Neural progenitor cell (in vitro differentiated cells): Measurements from ENCODE around the gene CTSS. TPM values are rescaled to one million over a fixed set of nuclear protein-coding genes. Genes with fewer than 3 reads are reported as not detected.
A peak's percentile ranks its signal among the peaks of the same experiment; 100 is the strongest.

Experiments
- DNase-seq: peaks from one replicate; pipeline ENCODE4 v3.0.0-alpha.2; 2016; ENCODE audit warnings: low spot score
- H2AFZ ChIP-seq: fragments of 200-600 bp; sonication (generic); replicated peaks from 2 replicates; pipeline ENCODE4 v1.6.1; 2016; ENCODE audit warnings: antibody characterized with exemption
- H3F3A ChIP-seq: fragments of 200-600 bp; sonication (generic); 2 replicates; pipeline ENCODE4 v1.6.1; 2016; ENCODE audit warnings: antibody characterized with exemption, low read depth
- H3K27ac ChIP-seq: fragments of 200-600 bp; sonication (generic); 2 replicates; pipeline ENCODE4 v1.5.1; 2016; ENCODE audit warnings: mild to moderate bottlenecking
- H3K27me3 ChIP-seq: fragments of 200-600 bp; sonication (generic); 2 replicates; pipeline ENCODE4 v1.6.1; 2016; ENCODE audit warnings: mild to moderate bottlenecking, moderate library complexity
- H3K36me3 ChIP-seq: fragments of 200-600 bp; sonication (generic); 2 replicates; pipeline ENCODE4 v1.5.1; 2016
- H3K4me1 ChIP-seq: fragments of 200-600 bp; sonication (generic); 2 replicates; pipeline ENCODE4 v1.6.1; 2016; ENCODE audit warnings: mixed run types
- H3K4me2 ChIP-seq: fragments of 200-600 bp; sonication (generic); 2 replicates; pipeline ENCODE4 v1.6.1; 2016
- H3K4me3 ChIP-seq: fragments of 200-600 bp; sonication (generic); 2 replicates; pipeline ENCODE4 v1.5.1; 2016
- H3K79me2 ChIP-seq: fragments of 200-600 bp; sonication (generic); 2 replicates; pipeline ENCODE4 v1.6.1; 2016; ENCODE audit warnings: low read depth
- H3K9ac ChIP-seq: fragments of 200-600 bp; sonication (generic); 2 replicates; pipeline ENCODE4 v1.6.1; 2016
- H3K9me3 ChIP-seq: fragments of 200-600 bp; sonication (generic); 2 replicates; pipeline ENCODE4 v1.5.1; 2016; ENCODE audit warnings: low read depth
- H4K20me1 ChIP-seq: fragments of 200-600 bp; sonication (generic); 2 replicates; pipeline ENCODE4 v1.6.1; 2016; ENCODE audit warnings: low read depth
- H3K27ac Mint-ChIP-seq: 3 replicates; pipeline ENCODE4 v1.8.0; 2021; ENCODE audit warnings: mixed read lengths
- H3K27me3 Mint-ChIP-seq: 2 replicates; pipeline ENCODE4 v1.8.0; 2022; ENCODE audit warnings: low read depth, mild to moderate bottlenecking, inconsistent platforms, moderate library complexity, mixed read lengths; ENCODE audit not compliant: insufficient read depth
- H3K36me3 Mint-ChIP-seq: 3 replicates; pipeline ENCODE4 v1.8.0; 2021; ENCODE audit warnings: mixed read lengths
- H3K4me1 Mint-ChIP-seq: 3 replicates; pipeline ENCODE4 v1.8.0; 2021; ENCODE audit warnings: mixed read lengths
- H3K4me3 Mint-ChIP-seq: 3 replicates; pipeline ENCODE4 v1.8.0; 2021; ENCODE audit warnings: mild to moderate bottlenecking, moderate library complexity, mixed read lengths
- H3K9me3 Mint-ChIP-seq: 3 replicates; pipeline ENCODE4 v1.8.0; 2020; ENCODE audit warnings: mixed read lengths
- CTCF ChIP-seq: fragments of 200-600 bp; sonication (generic); IDR thresholded peaks from 2 replicates; pipeline ENCODE4 v1.5.1; 2017; ENCODE audit warnings: antibody characterized with exemption, mild to moderate bottlenecking
- EZH2 ChIP-seq: fragments of 200-600 bp; sonication (generic); IDR thresholded peaks from 2 replicates; pipeline ENCODE4 v1.6.1; 2017; ENCODE audit warnings: antibody characterized with exemption, mild to moderate bottlenecking, moderate library complexity
- EZH2phosphoT487 ChIP-seq: fragments of 200-600 bp; sonication (generic); IDR thresholded peaks from 2 replicates; pipeline ENCODE4 v1.6.1; 2017; ENCODE audit warnings: antibody characterized with exemption
- total RNA-seq: library from RNA; depleted of rRNA; stranded (reverse); fragments of >200 nt; gene quantifications from 2 replicates; pipeline ENCODE4 v1.2.3, GENCODE V29; 2015; ENCODE audit warnings: low replicate concordance

Gene CTSS
- total RNA-seq, 1 donor from 2014 or later: not detected

DNA sequence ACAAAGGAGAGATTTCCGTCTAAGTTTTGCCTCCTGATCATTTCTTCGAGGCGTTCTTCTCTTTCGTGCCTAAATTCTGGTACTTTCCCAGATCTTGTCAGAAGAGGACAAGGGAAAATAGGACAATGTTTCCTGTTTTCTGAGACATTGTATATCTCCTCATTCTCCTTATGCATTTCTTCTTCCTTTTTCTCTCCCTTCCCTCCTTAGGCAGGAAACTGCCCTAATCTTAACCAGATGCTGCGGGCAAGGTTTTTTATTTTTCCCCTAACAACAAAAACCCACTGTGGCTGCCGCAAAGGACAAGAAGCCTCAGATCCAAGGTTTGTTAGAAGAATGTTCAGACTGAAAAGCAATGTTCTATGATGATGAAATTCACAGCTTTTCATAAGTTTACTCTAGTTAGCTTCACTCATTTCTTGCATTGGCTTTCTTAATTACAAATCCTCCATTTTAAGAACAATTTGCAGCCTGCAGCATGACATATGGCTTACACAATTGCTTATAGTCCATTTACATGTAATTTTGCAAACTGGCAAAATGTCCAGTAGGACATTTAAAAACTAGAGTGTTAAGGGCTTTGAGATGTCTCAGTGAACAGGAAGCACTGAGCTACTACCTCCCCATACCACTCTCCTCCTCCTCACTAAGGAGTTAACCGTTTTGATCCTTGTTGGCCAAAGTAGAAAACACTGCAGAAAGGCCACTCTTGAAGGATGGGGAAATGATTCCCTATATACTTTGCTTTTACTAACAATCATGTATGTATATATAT, 41.9 kb upstream of the CTSS start:
- peak overlapping the region; percentile 4 for H2AFZ ChIP-seq
- H3F3A ChIP-seq: no peaks in the 10 kb centered on the region
- Mint-ChIP-seq H3K36me3 (no peaks in the 10 kb centered on the region), H3K27me3 (no peaks in the 10 kb centered on the region), H3K4me3 (peak overlapping the region; percentile 5), H3K9me3 (no peaks in the 10 kb centered on the region), H3K27ac (peak overlapping the region; percentile 36), H3K4me1 (peaks cover 18% of the 10 kb centered on the region)
- no peaks in the 10 kb centered on the region for H3K36me3 ChIP-seq
- no peak for DNase-seq
- no peaks in the 10 kb centered on the region for H3K27me3 ChIP-seq
- peak overlapping the region; percentile 45 for H3K4me2 ChIP-seq
- TF ChIP-seq CTCF: no peak
- no peak for TF ChIP-seq EZH2
- no peak for TF ChIP-seq EZH2phosphoT487
- peaks cover 20% of the 10 kb centered on the region for H3K4me1 ChIP-seq
- H3K27ac ChIP-seq: no peak overlapping the region
- H3K9me3 ChIP-seq: no peaks in the 10 kb centered on the region
- H4K20me1 ChIP-seq: no peaks in the 10 kb centered on the region
- H3K9ac ChIP-seq: no peak overlapping the region
- H3K4me3 ChIP-seq: no peak overlapping the region
- H3K79me2 ChIP-seq: no peaks in the 10 kb centered on the region

GRCh38 chr1:150805899-150806298, 40.3 kb upstream of the CTSS start:
- Mint-ChIP-seq H3K36me3 (no peaks in the 10 kb centered on the region), H3K4me3 (no peak overlapping the region), H3K9me3 (no peaks in the 10 kb centered on the region), H3K4me1 (peaks cover 18% of the 10 kb centered on the region), H3K27me3 (no peaks in the 10 kb centered on the region), H3K27ac (no peak overlapping the region)
- Histone ChIP-seq H3K4me2 (no peak overlapping the region), H3K27ac (no peak overlapping the region), H3K9ac (no peak overlapping the region), H3K4me3 (no peak overlapping the region), H4K20me1 (no peaks in the 10 kb centered on the region), H3K27me3 (no peaks in the 10 kb centered on the region), H3F3A (no peaks in the 10 kb centered on the region), H2AFZ (no peak overlapping the region), H3K4me1 (peaks cover 20% of the 10 kb centered on the region), H3K79me2 (no peaks in the 10 kb centered on the region), H3K36me3 (no peaks in the 10 kb centered on the region), H3K9me3 (no peaks in the 10 kb centered on the region)
- DNase-seq: no peak
- no peak for TF ChIP-seq EZH2phosphoT487
- no peak for TF ChIP-seq CTCF
- no peak for TF ChIP-seq EZH2

DNA sequence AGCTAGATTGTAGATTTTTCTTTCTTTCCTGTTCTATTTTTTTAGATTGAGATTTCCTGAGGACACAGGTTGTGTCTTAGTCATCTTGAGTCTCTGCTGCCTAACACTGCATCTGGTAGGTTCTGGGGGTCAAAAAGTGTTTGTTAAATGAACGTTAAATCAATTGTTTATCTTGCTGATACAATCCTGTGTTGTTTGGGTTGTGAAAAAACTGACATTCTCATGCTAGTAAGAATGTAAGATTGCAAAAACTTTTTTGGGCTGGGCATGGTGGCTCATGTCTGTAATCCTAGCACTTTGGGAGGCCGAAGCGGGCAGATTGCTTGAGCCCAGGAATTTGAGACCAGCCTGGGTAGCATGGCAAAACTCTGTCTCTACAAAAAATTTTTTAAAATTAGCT, 39.1 kb upstream of the CTSS start:
- Mint-ChIP-seq H3K4me3 (no peak overlapping the region), H3K9me3 (no peaks in the 10 kb centered on the region), H3K27ac (no peak overlapping the region), H3K4me1 (peaks cover 27% of the 10 kb centered on the region), H3K27me3 (no peaks in the 10 kb centered on the region), H3K36me3 (no peaks in the 10 kb centered on the region)
- Histone ChIP-seq H3F3A (no peaks in the 10 kb centered on the region), H3K9me3 (no peaks in the 10 kb centered on the region), H3K4me1 (peaks cover 21% of the 10 kb centered on the region), H3K79me2 (no peaks in the 10 kb centered on the region), H3K4me2 (no peak overlapping the region), H3K4me3 (no peak overlapping the region), H2AFZ (no peak overlapping the region), H3K9ac (no peak overlapping the region), H3K27ac (no peak overlapping the region), H4K20me1 (no peaks in the 10 kb centered on the region), H3K36me3 (no peaks in the 10 kb centered on the region), H3K27me3 (no peaks in the 10 kb centered on the region)
- no peak for DNase-seq
- no peak for TF ChIP-seq EZH2phosphoT487
- no peak for TF ChIP-seq EZH2
- no peak for TF ChIP-seq CTCF
